Stimulated activated CD4-positive, alpha-beta T cell treated with anti-CD3 and anti-CD28 coated beads, Interleukin-4, amount 100 ng/mL, for 1 hour (primary cell): Measurements from ENCODE around the gene SAMD14.

Source experiments
- DNase-seq: peaks from one replicate; pipeline ENCODE4 v3.0.0-alpha.2; 2020

Gene SAMD14

DNA sequence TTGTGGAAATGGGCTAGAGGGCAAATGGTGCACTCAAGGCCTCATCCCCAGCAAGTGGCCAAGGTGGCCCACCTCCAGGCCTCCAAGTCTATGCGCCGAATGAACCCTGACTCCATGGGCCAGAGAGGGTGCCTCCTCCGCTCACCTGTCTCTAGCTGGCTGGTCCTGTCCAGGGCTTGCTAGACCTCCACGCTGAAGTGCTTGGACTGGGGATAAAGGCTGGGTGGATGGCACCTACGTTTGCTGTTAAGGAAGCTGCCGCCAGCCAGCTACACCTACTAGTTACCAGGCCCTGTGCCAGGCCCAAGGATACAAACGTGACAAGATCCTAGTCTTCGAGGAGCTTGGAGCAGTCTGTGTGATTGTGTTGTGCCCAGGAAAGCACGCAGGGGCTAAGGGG is 35.1 kb upstream of the SAMD14 start:
- DNase-seq = no peak

DNA sequence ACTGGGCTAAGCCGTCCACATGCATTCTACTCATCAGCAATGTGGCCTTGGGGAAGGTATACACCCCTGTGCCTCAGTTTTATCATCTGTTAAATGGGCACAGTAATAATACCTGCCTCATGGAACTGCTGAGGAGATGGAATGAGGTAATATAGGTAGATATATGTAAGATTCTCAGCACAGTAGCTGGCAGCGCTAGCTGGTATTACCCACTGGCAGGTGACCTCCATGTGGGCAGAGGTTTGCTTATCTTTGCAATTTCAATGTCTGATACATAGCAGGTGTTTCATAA is 34.7 kb upstream of the SAMD14 start:
- DNase-seq = no peak

GRCh38 chr17:50163843-50164696 is 34.1 kb upstream of the SAMD14 start:
- peak; percentile 21 for DNase-seq

GRCh38 chr17:50162466-50163254 is 32.7 kb upstream of the SAMD14 start:
- DNase-seq = no peak

DNA sequence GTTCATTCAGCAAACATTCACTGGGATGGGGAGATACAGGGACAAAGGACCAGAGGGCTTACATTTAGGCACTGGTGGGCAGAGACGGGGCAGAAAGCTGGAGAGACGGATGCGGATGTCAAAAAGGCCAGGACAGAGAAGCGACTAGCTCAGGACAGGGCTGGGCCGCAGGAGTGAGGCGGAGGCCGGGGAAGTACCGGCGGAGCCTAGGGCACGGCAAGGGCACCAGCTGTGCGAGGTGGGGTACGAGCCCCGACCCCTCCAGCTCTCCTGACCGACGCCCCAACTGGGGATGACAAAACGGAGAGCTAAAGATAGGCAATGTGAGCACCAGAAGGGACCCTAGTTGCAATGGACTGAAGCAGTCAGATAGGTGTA is 31.9 kb upstream of the SAMD14 start:
- DNase-seq = no peak

DNA sequence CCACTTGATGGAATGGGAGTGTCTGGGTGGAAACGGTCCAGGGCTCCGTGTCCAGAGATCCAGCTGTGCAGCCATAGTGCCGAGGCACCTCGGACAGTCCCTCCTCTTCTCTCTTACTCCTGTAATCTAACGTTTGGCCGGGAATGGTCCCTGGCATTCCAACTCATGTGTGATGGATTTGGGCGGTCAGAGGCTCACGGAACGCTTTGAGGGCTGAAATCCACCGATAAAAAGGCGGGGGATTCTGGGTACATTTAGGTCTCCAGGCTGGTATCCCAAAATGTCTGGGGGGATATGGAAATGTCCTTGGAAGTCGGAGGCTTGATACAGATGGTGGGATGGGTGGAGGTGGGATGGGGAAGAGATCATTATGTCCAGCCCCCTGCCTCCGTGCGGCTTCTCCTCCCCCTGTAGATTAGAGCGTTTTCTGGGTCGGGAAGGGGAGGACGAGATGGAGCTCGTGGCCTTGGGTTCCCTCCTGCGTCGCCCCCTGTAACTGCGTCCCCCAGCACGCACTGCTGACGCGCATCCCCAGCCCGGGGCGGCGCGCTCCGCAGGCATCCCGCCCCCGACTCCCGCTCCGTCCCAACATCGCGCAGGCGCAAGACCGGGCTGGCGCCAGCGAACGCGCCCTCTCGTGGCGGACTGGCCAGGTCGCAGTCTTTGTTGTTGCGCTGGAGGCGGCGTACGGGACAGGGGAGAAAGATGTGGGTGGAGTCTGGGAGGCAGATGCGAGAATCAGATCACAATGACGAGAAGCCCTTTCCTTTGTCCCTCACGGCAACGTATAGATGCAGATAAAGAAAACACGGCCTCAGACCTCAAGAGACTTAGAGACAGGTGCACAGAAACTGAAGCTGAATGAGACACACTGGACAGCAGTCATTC is 31.3 kb upstream of the SAMD14 start:
- DNase-seq = peak; percentile 95

GRCh38 chr17:50157891-50158290 is 27.9 kb upstream of the SAMD14 start:
- DNase-seq = no peak

GRCh38 chr17:50155115-50155819 is 25.3 kb upstream of the SAMD14 start:
- DNase-seq = no peak

DNA sequence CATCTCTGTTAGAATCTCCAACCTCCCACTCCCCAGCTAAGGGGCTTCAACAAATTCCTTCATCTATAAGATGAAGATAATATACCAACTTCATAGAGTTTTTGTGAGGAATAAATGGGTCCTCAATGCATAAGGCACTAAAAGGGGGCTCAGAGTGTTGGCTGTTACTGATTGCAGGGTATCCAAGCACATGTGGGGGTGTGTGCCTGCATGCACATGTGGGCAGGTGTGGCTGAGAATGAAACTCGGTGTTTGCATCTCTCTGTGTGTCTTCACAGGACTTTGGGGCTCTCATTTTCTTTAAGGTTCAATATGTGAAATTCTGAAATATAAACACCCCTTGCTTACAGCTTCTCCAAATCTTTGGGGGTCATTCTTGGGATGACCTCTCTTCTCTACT is 24.6 kb upstream of the SAMD14 start:
- DNase-seq = no peak

DNA sequence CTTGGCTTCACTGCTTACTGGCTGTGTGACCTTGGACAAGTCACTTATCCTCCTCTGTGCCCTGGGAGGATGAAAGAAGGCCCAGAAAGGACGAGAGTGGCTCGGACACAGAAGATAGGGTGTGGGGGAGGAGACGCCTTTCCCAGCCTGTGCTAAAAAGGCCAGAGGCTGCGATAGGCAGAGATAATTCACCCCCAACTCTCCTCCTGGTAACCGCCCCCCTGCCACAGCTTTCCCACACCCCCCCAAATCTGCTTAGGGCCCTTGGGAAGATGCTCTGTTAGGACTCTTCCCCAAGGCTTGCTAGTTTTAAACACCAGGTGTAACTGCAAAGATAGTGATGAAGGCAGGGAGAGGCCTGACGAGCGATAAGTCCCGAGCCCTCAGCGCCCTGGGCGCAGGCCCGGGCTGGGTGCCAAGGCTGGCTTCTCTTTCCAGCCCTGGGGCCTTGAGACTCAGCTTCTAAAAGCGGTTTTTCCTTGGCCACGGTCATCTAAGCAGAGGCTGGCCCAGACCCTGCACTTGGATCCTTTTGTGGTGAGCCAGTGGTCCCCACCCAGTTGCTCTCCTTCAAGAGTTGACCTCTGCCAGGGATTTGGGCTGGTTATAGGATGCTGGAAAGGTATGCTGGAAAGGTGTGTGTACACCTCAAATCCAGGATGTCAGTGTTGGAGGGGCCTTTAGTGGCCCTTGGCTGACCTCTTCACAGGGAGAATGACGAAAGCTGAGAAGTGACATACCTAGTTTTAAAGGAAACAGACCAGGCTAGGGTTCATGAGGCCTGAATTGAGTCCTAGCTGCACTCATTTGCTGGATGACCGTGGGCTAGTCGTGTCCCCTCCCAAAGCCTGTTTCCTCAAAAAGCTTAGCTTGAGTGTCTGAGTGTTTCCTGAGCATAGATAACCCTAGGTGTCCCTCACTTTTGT is 24.0 kb upstream of the SAMD14 start:
- DNase-seq = no peak

GRCh38 chr17:50152736-50153135 is 22.8 kb upstream of the SAMD14 start:
- DNase-seq = no peak

- peak; percentile 50 for DNase-seq
Observed at GRCh38 chr17:50151937-50152547, 22.1 kb upstream of the SAMD14 start.

GRCh38 chr17:50151041-50151936 is 21.3 kb upstream of the SAMD14 start:
- DNase-seq = peak; percentile 85

DNA sequence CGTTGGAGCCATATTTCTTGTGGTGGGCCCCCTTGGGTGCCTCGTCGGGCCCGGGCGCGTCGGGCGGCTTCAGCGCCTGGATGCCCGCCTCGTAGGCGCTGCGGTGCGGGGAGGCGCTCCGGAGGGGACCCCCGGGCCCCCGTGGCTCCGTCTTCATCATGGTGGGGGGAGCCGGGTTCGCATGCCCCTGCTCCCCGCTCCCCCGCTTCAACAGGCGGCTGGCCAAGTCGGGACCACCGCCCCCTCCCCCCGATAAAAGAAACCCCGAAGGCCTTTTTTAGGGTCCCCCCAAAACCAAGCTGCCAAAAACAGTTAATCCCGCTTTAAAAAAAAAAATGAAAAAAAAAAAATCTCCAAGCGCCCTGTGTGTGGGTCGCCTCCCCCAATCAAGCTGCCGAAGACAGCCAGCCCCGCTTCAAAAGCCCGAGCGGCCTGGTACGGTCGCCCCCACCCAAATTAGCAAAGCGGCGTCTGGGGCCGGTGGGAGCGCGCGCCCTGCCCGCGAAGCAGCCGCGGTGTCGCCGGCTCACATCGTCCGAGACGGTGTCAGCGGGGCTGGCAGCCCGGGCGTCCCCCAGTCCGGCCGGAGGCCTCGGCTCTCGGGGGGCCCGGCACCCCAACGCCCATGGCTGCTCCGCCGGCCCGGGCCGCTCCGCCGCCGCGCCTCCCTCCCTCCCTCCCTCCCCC is 20.5 kb upstream of the SAMD14 start, which contains the start of gene PPP1R9B:
TSS of gene PPP1R9B (minus strand) at position 324 of the 687 bp plus-strand sequence. CDS start at position 160, 164 bp downstream.
- DNase-seq = no peak

GRCh38 chr17:50149417-50150353 is 19.7 kb upstream of the SAMD14 start:
- peak; percentile 68 for DNase-seq

DNA sequence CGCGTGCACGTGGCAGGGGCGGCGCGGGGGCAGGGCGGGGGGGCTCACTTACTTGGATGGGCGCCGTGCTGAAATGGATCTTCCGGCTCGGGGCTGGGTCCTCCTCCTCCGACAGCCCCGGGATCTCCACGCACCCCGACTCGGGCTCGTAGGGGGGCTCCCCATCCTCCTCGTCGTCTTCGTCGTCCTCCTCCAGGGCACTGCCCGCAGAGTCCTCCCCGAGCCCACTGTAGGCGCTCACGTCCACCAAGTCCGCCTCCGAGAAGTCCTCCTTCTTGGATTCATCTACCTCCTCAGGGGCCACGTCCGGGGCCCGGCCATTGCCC is 19.1 kb upstream of the SAMD14 start:
- DNase-seq = no peak

- DNase-seq = peak; percentile 87
Observed at GRCh38 chr17:50148226-50149090, 18.5 kb upstream of the SAMD14 start.
